ENCODE measurements around the gene SGPP1. TPM values are rescaled to one million over a fixed set of nuclear protein-coding genes. Genes with fewer than 3 reads are reported as not detected.

SGPP1 gene
- total RNA-seq, 2 donors from 2014 or later = 23.1 to 24.4 TPM

DNA sequence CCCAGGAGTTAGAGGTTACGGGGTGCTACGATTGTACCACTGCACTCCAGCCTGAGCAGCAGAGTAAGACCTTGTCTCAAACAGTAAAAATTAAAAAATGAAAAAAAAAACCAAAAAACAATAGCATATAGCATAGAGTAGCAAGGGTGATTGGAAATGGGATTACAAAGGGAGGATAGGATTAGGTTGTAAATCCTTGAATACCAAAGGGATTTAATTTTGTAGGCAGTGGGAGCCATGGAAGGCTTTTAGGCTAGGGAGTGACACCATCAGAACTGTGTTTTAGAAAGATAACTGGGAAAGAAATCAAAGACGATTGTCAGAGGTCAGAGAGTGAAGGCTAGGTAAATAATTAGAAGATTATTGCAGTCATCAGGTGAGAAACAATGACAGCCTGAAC lies 2.8 kb upstream of the SGPP1 start:
- TF ChIP-seq, protein P1, sequence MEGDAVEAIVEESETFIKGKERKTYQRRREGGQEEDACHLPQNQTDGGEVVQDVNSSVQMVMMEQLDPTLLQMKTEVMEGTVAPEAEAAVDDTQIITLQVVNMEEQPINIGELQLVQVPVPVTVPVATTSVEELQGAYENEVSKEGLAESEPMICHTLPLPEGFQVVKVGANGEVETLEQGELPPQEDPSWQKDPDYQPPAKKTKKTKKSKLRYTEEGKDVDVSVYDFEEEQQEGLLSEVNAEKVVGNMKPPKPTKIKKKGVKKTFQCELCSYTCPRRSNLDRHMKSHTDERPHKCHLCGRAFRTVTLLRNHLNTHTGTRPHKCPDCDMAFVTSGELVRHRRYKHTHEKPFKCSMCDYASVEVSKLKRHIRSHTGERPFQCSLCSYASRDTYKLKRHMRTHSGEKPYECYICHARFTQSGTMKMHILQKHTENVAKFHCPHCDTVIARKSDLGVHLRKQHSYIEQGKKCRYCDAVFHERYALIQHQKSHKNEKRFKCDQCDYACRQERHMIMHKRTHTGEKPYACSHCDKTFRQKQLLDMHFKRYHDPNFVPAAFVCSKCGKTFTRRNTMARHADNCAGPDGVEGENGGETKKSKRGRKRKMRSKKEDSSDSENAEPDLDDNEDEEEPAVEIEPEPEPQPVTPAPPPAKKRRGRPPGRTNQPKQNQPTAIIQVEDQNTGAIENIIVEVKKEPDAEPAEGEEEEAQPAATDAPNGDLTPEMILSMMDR (IDR thresholded peaks at IDR 0.05) = no peak
- TF ChIP-seq POLR2A (IDR thresholded peaks at IDR 0.05) = no peak
- H3K4me3 ChIP-seq = no peak overlapping the region
- DNase-seq (no peak), ATAC-seq (no peak)
- no peaks in the 10 kb centered on the region for H3K27me3 ChIP-seq
- H3K9me3 ChIP-seq = no peaks in the 10 kb centered on the region
- intact Hi-C loops (cut with DNase I) = no loop called here
- H3K4me1 ChIP-seq = peaks cover 11% of the 10 kb centered on the region
- 65 to 66% methylated on average over 3 of the region's 3 CpGs for WGBS, 2 donors
- H3K27ac ChIP-seq = no peak overlapping the region
- H3K36me3 ChIP-seq (replicated peaks in 1 of 2; ENCODE audit: insufficient read depth in 1 of 2, low read depth in 2 of 2) = no peaks in the 10 kb centered on the region

DNA sequence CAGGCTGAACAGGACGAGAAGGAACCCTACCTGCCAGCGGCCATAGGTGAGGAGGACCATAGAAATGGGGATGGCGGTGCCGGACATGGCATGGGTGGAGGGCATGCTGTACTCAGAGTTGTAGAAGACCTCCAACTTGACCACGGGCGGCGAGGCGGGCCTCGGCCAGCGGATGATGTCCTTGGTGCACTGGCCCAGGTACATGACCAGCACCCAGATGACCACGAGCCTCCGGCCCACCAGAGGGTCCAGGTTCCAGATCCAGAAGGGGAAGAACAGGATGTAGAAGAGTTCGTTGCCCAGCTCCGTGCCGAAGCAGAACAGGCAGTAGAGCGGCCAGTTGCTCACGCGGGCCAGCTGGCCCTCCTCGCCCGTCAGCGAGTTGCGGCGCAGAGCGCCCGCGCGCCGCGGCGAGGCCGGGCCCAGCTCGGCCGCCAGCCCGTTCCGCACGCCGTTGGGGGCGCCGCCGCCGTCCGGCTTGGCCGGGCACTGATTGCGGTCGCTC lies 582 bp downstream of the SGPP1 start:
- WGBS, 2 donors = 0% methylated on average over 4 to 45 of the region's 45 CpGs
- DNase-seq = peak; percentile 48 to 60 (median 52)
- no peaks in the 10 kb centered on the region for H3K36me3 ChIP-seq (replicated peaks in 1 of 2; ENCODE audit: insufficient read depth in 1 of 2, low read depth in 2 of 2)
- intact Hi-C loops (cut with DNase I) = no loop called here
- peak overlapping the region; percentile 89 to 97 (median 94) for H3K27ac ChIP-seq
- peaks cover 21% of the 10 kb centered on the region for H3K4me1 ChIP-seq
- no peaks in the 10 kb centered on the region for H3K27me3 ChIP-seq
- no peaks in the 10 kb centered on the region for H3K9me3 ChIP-seq
- ATAC-seq = peak; percentile 77
- no peak for TF ChIP-seq POLR2A (IDR thresholded peaks at IDR 0.05)
- TF ChIP-seq, protein P1 (IDR thresholded peaks at IDR 0.05) = no peak
- H3K4me3 ChIP-seq = peak overlapping the region; percentile 62 to 99

DNA sequence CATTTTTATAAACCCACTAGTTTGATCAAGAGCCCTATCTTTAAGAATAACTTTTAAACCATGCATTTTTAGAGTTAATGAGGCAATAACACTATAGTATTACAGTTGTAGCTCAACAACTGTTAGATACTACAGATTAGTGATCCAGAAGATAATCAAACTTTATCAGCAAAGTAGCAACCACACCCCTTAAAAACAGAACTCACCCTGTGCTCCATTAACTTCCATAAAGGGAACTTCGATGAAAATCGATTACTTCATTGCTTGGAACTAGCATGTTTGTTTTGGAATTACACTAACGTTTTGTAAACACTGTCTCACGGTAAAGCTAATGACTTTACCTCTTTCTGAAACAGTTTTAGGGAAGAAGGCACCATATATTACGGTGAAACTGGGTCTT lies 1.4 kb downstream of the SGPP1 start:
- H3K9me3 ChIP-seq = no peaks in the 10 kb centered on the region
- ATAC-seq (no peak), DNase-seq (no peak)
- intact Hi-C loops (cut with DNase I) = no loop called here
- no peak for TF ChIP-seq POLR2A (IDR thresholded peaks at IDR 0.05)
- TF ChIP-seq, protein P1 (IDR thresholded peaks at IDR 0.05) = no peak
- H3K27ac ChIP-seq = peak overlapping the region; percentile 18 to 97 (median 94)
- no peaks in the 10 kb centered on the region for H3K27me3 ChIP-seq
- peak overlapping the region; percentile 62 to 99 for H3K4me3 ChIP-seq
- peaks cover 21% of the 10 kb centered on the region for H3K4me1 ChIP-seq
- WGBS, 2 donors = 1 to 4% methylated on average over 5 of the region's 5 CpGs
- no peaks in the 10 kb centered on the region for H3K36me3 ChIP-seq (replicated peaks in 1 of 2; ENCODE audit: insufficient read depth in 1 of 2, low read depth in 2 of 2)

DNA sequence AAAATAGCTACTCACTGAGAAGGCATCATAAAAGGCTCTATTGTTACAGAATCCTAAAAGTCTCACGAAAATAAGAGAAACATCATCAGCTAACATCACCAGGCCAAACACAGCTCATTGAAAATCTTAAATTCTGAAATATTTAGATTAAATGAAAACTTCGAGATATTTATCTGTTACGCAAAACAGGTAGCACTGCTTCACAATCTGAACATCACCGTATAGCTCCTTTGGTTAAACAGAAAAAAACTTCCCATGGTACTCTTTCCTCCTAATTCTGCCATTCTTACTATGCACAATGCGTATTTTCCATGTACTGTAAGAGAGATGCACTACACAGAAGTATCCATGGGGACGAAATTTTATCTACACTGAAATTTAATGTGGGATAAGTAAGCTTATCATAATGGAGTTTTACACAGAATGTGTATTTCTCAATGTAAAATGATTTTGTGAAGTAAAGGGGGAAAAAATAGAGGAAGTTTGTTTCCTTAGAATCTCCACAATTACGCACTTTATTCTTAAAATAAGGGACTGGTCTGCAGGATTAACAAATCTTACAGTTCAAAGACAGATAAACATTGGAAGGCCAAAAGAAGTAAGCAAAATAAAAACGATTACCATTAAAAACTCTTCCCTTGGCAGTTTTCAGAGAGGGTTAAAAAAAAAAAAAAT lies 1.9 kb downstream of the SGPP1 start:
- DNase-seq (no peak), ATAC-seq (no peak)
- TF ChIP-seq, protein P1 (IDR thresholded peaks at IDR 0.05) = no peak
- no peak for TF ChIP-seq POLR2A (IDR thresholded peaks at IDR 0.05)
- 27 to 29% methylated on average over 8 of the region's 8 CpGs for WGBS, 2 donors
- peak overlapping the region in 1 of 4 donors; percentile 95 for H3K27ac ChIP-seq
- peak overlapping the region in 1 of 2 donors; percentile 62 for H3K4me3 ChIP-seq
- intact Hi-C loops (cut with DNase I) = no loop called here
- H3K36me3 ChIP-seq (replicated peaks in 1 of 2; ENCODE audit: insufficient read depth in 1 of 2, low read depth in 2 of 2) = no peaks in the 10 kb centered on the region
- peaks cover 21% of the 10 kb centered on the region for H3K4me1 ChIP-seq
- H3K9me3 ChIP-seq = no peaks in the 10 kb centered on the region
- H3K27me3 ChIP-seq = no peaks in the 10 kb centered on the region

DNA sequence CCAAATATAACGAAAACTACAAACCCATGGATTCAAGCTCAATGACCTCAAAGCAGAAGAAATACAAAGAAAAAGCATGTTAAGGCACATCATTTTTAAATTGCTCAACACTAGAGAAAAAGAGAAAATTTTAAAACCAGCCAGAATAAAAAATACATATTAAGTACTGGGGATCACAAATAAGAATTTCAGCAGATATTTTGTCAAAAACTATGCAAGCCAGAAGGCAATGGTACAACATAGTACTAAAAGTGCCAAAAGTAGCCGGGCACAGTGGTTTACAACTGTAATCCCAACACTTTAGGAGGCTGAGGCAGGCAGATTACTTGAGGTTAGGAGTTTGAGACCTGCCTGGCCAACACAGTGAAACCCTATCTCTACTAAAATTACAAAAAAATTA lies 10.2 kb downstream of the SGPP1 start:
- no peak for DNase-seq
- intact Hi-C loops (cut with DNase I) = no loop called here
- peaks cover 0 to 12% (median 0%) of the 10 kb centered on the region in 3 donors for H3K9me3 ChIP-seq
- no peak for TF ChIP-seq POLR2A (IDR thresholded peaks at IDR 0.05)
- TF ChIP-seq, protein P1 (IDR thresholded peaks at IDR 0.05) = no peak
- H3K4me3 ChIP-seq = no peak overlapping the region
- no peaks in the 10 kb centered on the region for H3K36me3 ChIP-seq (replicated peaks in 1 of 2; ENCODE audit: insufficient read depth in 1 of 2, low read depth in 2 of 2)
- 88 to 93% methylated on average over 2 of the region's 2 CpGs for WGBS, 2 donors
- no peak overlapping the region for H3K27ac ChIP-seq
- H3K4me1 ChIP-seq = no peaks in the 10 kb centered on the region
- ATAC-seq = no peak
- H3K27me3 ChIP-seq = no peaks in the 10 kb centered on the region
